Mucosa of gallbladder (tissue), 1 donor: ENCODE measurements around the gene DHX34. TPM values are rescaled to one million over a fixed set of nuclear protein-coding genes. Genes with fewer than 3 reads are reported as not detected.
"Not testable (repeated sequence)": the region's sequence is repeated elsewhere in the genome, so short reads cannot be mapped to it uniquely, and the experiment has no call there.

Experiments
- DNase-seq: peaks from one replicate; pipeline ENCODE4 v3.0.0-alpha.2; 2020; ENCODE audit warnings: low spot score
- total RNA-seq: library from RNA; stranded (reverse); gene quantifications from one replicate; pipeline ENCODE4 v1.2.1, GENCODE V29; 2021
- donor health status: DM: no; HTN: no; CAD: no.

DHX34 gene
- total RNA-seq, 1 donor from 2014 or later, result 19.1 TPM

DNA sequence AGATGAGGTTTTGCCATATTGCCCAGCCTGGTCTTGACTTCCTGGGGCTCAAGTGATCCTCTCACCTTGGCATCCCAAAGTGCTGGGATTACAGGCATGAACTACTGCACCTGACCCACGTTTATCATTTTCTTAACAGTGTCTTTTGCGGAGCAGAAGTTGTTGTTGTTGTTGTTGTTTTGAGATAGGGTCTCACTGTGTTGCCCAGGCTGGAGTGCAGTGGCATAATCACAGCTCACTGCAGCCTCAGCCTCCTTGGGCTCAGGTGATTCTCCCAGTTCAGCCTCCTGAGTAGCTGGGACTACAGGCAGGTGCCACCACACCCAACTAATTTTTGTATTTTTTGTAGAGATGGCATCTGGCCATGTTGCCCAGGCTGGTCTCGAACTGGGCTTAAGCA, 38.5 kb downstream of the DHX34 start:
- DNase-seq, result not testable (repeated sequence)

DNA sequence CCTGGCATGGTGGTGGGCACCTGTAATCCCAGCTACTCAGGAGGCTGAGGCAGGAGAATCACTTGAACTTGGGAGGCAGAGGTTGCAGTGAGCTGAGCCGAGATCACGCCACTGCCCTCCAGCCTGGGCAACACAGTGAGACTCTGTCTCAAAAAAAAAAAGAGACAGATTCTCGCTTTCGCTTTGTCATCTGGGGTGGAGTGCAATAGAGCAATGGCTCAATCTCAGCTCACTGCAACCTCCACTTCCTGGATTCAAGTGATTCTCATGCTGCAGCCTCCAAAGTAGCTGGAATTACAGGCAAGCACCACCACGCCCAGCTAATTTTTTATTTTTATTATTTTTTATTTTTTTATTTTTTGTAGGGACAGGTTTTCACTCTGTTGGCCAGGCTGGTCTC, 39.6 kb downstream of the DHX34 start:
- not testable (repeated sequence) for DNase-seq

DNA sequence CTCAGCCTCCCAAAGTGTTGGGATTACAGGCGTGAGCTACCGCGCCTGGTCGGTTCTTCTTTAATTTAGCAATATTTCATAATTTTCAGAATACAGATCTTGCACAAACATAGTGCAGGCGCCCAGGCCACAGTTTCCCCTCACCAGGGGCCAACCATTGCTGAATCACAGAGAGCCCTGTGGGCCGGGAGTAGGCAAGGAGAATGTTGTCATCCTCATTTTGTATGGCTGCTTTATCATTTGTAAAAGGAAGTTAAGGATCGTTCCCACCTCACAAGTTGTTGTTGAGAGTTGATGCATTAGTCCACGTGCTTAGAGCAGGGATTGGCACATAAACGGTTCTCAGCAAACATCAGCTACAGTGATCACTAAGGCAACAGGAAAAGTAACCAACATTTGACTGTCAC, 40.0 kb downstream of the DHX34 start:
- no peak for DNase-seq

DNA sequence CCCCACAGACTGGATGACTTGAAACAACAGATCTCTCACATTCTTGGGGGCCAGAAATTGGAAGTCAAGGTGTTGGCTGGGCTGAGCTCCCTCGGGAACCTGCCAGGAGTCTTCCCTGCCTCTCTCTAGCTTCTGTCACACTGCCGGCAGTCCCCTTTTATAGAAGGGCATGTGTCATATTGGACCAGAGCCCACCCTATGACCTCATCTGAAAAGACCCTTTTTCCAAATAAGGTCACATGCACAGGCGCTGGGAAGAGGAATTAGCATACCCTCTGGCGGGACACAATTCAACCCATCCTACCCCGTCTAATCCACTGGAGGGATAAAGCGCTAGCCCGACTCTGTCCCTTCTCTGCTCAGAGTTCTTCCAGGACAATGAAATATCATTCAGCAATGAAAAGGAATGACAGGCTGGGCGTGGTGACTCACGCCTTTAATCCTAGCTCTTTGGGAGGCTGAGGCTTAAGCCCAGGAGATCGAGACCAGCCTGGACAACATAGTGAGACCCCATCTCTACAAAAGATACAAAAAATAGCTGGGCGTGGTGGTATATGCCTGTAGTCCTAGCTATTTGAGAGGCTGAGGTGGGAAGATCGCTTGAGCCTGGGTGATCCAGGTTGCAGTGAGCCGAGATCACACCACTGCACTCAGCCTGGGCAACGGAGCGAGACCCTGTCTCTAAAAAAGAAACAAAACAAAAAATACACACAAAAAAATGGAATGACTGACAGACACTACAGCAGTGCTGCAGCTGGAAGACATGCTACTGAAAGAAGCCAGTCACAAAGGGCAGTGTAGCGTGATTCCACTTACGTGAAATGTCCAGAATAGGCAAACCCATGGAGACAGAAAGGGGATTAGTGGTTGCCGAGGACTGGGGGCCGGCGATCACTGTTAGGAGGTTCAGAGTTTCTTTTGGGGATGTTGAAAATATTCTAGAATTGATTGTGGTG, 41.7 kb downstream of the DHX34 start:
- DNase-seq, result no peak

DNA sequence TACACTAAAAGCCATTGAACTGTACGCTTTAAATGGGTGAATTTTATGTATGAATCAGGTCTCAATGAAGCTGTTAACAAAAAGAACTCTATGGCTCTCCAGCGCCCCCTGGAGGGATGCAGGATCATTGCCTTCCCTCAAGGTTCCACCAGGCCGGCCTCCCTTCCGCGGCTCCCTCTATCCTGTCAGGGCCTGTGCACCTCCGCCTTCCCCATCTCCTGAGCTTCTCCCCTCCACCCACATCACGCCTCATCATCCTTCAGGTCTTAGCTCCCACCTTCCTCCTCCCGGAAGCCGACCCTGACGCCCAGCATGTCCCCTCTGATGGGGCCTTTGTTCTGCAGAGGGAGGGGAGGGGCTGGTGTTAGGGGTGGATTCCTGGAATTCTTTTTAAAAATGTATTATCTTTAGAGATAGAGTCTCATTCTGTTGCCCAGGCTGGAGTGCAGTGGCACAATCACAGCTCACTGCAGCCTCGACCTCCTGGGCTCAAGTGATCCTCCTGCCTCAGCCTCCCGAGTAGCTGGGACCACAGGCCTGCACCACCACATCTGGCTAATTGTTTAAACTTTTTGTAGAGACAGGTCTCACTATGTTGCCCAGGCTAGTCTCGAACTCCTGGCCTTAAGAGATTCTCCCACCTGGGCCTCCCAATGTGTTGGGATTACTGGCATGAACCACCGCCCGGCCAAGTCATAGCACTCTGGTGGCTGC, 42.6 kb downstream of the DHX34 start:
- peak; percentile 63 for DNase-seq

DNA sequence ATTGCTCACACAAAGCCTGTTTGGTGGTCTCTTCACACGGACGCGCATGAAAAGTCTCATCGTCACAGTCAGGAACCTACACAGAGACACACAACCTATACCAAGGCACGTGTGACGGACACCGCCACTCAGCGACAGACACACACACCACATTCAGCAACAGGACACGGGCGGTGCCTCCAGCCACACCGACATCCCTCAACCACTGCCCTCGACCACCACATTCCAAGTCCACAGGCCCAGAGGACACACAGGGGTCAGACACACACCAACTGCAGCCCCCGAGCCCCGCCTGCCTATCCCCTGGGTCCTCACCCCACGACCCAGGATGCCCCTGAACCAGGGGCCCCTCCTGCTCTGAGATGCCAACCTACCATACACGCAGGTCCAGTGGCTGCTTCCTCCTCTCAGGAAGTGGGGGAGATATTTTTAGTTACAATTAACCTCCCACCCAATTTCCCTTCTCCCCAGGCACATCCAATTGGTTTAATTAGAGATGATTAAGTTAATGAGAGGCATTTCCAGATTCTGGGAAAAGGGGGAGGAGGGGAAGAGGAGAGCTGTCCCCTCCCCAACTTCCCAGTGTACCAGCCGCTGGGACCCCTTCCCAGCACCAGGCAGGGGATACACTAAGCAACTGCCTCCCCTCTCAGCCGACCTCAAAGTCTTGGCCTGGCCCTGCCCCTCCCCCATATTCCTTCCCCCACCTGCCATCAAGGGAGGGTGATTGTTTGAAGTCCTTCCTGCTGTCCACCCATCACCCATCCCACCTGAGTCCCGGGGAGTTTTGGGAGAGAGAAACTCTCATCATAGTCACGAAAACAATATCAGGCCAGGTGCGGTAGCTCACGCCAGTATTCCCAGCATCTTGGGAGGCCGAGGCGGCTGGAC, 49.8 kb downstream of the DHX34 start:
- DNase-seq, result no peak

DNA sequence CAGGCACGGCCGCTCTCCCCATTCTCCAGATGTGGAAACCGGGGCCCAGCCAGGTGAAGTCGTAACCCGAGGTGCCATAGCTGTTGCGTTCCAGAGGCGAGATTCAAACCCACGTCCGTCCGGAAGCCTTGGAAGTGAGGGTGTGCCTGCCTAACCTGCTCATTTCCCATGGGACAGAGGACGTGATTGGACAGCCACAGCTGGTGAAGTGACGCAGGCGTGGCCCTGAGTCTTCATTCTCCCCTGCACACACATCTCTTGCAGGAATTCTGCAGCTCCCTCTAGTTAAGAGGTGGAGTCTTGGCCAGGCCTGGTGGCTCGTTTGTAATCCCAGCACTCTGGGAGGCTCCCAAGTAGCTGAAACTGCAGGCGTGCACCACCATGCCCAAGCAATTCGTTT, 53.4 kb downstream of the DHX34 start:
- DNase-seq, result no peak

DNA sequence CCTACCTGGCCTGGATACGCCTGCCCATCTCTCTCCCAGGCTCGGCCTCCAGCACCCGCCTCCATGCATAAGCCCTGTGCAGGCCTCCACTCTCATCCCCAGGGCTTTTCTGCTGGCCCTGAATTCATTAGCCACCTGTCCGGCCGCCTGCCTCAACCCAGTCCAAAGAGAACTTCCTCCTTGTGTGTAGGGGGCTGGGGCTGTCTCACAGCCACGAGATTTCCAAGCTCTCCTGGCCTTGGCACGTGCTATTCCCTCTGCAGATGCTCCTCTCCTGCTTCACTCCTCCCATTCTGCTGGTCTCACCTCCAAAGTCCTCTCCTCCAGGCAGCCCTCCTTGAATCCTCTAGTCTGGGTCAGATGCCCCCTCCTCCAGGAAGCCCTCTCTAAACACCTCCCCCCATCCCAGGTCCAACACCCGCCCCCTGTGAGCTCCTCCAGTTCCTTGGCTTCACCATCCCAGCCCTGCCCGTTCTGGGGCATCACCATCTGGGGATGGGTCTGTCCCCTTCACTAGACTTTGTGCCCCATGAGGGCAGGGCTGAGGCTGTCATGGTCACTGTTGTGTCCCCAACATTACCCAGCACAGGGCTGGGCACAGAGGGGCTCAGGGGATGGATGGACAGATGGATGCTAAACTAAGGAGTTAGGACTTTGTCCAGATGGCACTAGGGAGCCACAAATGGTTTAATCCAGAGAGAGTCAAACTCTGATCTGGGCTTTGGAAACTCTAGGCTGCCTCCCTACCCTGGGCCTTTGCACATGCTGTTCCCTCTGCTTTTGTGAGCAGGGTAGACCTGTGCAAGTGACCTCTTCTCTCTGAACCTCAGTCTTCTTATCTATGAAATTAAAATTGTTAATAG, 55.5 kb downstream of the DHX34 start:
- DNase-seq, result no peak

DNA sequence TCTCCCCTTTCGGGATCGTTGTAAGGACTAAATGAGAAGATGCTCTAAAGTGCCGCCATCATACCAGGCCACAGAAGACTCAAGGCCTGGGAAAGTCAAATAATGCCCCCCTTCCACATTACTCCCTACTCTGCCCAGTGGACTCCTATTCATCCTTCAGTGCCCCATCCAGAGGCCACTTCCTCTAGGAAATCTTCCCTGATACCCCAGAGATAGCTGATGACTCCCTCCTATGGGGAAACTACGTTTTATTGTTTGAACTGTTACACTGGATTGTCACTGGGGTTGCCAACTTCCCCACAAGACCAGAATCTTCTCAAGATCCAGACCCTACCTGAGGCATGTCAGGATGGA, 56.1 kb downstream of the DHX34 start:
- DNase-seq, result no peak

DNA sequence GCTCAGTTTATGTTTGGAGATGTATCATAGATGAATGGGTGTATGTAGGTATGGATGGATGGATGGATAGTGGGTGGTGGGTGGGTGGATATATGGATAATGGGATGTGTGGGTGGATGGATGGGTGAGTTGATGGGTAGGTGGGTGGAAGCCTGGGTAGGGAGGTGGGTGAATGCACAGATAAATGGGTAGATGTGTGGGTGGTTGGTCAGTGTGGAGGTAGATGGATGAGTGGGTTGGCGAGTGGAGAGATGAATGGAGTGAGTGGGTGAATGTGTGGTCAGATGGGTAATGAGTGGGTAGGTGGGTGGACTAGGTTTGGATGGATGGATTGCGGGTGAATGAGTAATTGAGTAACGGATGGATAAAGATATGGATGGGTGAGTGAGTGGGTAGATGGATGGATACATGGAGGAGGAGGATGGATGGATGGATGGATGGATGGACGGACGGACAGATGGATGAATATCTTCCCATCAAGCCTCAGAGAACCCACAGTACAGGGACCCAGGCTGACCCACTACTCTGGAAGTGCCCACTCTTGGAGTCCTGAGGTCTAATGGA, 56.8 kb downstream of the DHX34 start:
- no peak for DNase-seq

DNA sequence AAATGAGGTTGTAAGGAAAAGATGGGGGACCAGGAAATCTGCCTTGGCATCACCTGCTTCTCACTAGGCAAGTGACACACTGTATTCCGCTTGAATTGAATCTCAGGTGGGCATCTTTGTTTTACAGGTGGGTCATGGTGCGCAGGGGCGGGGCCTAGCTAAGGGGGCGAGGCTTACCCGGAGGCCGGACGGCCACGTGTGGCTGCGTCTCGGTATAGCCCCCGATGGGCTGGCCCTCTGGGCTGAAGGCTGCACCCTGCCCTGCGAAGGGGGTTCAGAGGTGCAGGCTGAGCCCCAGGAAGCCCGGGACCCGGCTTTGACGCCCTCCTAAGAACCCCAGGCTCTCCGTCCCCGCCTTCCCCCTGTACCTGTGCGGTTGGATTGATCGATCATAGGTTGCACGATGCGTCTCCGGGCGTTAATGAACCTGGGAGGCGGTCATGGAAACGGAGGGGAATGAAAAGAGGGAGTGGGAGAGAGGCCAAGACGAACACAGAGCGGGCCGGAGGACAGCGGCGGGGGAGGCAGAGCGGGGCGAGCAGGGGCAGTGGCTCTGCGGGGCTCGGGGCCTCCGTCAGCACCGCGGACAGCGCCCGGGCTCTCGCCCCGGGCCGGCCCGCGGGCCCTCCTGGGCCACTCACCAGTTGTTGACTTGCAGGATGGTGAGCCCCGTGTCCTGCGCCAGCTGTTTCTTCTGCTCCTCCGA, 57.7 kb downstream of the DHX34 start:
- DNase-seq, result no peak

DNA sequence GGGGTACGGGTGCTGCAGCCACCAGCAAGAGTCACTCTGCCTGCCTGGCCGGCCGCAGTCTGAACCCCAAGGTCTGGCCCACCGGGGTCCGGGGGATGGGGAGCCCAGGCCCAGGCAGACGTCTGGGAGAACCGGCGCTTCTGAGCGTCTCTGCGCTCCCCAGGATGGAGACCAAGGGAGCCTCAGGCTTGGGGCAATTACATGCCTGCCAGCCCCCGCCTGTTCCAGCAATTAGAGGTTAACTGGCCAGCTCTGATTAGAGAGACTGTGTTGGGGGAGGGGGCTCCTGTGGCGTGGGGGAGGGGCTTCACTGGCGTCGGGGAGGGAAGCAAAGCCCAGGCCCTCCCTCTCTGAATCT, 58.3 kb downstream of the DHX34 start:
- DNase-seq, result no peak

DNA sequence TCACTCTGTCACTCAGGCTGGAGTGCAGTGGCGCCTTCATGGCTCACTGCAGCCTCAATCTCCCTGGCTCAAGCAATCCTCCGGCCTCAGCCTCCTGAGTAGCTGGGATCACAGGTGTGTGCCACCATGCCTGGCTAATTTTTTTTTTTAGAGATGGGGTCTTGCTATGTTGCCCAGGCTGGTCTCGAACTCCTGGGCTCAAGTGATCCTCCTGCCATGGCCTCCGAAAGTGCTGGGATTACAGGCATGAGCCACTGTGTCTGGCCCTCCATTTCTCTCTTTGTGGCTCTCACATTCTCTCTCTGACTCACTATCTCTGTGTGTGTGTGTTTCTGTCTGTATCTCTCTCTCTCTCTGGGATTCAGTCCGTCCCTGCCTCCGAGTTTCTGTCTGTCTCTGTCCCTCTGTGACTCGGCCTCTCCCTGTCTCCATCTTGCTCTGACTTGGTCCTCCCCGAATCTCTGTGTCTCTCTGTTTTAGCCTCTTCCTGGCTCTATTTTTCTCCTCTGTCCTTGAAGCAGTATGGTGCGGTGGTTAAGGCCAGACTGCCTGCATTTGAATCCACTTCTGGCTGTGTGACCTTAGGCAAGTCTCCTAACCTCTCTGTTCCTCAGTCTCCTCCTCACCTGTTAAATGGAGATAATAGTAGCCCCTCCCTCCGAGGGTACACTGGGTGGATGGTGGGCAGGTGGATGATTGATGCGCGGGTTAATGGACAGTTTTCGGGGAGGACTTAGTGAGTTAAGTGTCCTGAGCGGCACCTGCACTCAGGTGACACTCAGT, 59.2 kb downstream of the DHX34 start:
- no peak for DNase-seq

DNA sequence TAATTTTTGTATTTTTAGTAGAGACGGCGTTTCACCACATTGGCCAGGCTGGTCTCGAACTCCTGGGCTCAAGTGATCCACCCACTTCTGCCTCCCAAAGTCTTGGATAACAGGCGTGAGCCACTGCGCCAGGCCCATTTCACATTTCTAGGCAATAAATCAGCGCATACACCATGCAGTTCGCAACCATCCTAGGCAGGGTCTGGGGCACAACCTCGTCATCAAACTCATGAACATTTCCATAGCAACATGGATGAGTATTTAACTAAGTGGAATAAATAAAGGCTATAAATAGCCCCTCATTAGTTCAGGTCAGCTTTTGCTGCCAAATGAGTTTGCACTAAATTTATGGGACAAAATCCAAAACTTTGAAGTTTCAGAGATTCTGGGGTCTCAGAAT, 62.0 kb downstream of the DHX34 start:
- DNase-seq, result no peak

DNA sequence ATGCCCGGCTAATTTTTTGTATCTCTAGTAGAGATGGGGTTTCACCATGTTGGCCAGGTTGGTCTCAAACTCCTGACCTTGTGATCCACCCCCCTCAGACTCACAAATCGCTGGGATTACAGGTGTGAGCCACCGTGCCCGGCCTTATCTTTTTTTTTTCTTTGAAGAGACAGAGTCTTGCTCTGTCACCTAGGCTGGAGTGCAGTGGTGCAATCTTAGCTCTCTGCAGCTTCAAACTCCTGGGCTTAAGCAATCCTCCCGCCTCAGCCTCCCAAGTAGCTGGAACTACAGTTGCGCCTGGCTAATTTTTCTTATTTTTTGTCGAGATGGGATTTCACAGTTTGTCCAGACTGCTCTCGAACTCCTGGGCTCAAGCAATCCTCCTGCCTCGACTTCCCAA, 62.6 kb downstream of the DHX34 start:
- not testable (repeated sequence) for DNase-seq

DNA sequence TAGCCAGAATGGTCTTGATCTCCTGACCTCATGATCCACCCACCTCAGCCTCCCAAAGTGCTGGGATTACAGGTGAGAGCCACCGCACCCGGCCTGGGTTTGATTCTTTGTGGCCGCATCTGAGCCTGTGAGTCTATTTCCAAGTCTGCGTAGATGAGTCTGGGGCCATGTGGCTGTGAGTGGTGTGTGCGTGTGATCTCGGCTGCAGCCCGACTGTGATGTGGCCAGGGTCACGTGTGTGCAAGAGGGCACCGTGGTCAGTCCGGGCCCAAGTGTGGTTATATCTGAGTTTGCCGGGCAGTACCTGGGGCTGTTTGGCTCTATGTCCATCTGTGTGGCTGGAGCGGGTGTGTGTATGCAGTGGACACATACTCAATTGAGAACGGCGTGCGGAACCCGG, 64.8 kb downstream of the DHX34 start:
- no peak for DNase-seq

DNA sequence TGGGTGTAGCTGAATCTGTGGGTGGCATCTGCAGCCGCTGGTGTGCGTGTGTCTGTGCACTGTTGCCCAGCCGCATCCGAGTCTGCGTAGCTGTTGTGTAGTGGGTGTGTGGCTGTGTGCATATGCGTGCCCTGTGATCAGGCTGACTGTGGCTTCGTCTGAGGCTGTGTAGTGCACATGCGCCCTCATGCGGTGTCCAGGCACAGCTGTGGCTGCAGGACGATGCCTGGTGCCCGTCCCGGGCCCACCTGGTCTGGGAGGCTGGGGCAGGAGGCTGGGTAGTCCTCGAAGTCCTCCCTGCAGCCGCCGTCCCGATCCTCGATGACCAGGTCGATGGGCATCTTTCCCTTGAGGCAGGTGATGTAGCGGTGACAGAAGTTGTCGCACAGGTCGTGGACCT, 65.4 kb downstream of the DHX34 start:
- no peak for DNase-seq

DNA sequence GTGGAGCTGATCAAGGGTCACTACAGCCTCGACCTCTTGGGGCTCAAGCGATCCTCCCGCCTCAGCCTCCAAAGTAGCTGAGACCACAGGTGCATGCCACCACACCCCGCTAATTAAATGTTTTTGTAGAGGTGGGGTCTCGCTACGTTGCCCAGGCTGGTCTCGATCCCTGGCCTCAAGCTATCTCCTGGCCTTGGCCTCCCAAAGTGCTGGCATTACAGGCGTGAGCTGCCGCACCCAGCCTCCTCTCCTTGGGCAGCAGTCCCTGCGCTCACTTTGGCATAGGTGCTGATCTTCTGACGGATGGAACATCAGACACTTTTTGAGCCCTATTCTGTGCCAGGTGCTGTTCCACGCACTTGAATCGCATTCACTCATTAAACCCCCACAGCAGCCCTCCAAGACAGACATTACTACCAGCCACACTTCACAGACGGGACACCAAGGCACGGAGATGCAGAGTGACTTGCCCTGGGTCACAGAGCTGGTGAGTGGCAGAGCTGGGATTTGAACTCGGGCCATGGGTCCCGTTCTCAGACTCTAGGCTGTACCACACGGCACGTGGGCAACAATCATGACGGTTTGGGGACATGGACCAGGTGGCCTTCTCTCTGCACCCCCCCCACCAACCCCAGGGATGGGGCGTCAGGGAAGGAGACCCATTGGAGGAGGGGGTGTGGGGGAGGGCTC, 67.0 kb downstream of the DHX34 start:
- no peak for DNase-seq

DNA sequence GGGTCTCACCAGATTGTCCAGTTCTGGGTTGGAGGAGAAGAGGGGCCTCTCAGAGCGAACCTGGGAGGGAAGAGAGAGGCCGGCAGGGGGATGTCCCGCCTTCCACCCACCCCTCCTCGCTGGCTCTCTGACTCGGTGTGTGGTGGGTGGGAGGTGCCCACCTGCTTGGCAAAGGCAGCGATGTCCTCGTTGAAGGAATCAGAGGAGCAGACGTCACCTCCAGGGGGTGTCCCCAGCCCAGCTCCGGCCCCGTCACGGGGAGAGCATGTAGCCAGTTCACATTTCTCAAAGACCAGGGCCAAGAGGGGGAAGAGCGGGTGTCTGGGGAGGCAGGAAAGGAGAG, 67.5 kb downstream of the DHX34 start:
- no peak for DNase-seq
